Putamen (tissue), 1 donor: ENCODE results near the gene TP53AIP1.

Source experiments
- DNase-seq: peaks from one replicate; pipeline ENCODE4 v3.0.0-alpha.2; 2016; ENCODE audit warnings: low spot score

The TP53AIP1 gene

DNA sequence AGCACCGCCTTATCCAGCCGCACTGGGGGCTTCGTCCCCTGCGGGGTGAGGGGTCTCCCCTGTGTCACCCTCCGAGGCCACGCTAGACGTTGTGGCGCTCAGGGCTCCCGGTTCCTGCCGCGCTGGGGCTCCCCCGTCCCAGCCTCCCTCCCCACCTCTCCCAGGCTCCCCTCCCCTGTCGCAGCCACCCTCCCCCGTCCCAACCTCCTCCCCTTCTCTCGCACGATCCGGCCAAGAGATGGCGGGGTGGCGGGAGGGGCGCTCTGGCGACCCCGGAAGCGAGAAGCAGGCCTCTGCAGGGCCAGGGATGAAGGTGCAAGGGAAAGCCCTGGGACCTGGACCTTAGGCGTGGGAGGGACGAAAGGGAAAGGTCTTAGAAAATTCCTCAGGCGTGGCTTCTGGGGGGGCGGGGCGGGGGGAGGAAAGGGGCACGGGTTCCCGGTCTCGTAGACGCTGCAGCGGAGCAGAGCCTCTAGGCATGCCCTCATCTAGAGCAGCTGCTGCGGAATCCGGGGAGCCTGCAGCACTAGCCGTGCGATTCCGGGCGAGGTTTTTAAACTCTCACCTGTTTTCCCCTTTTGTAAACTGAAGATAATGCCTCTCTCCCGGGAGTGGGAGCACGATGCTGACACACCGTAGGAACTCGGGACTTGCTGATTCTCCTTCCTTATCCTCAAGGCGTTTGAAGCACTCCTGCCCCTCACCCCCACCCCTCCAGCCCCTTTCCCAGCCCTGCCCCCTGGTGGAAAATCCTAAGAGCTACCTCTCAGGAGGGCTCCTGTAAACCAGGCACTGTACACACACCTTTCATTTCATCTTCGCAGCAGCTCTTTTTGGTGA is 37.1 kb downstream of the TP53AIP1 start:
- DNase-seq = peak; percentile 29

GRCh38 chr11:128904656-128905344 is 37.9 kb downstream of the TP53AIP1 start:
- peak; percentile 74 for DNase-seq

GRCh38 chr11:128904303-128904655 is 38.4 kb downstream of the TP53AIP1 start:
- DNase-seq = no peak

DNA sequence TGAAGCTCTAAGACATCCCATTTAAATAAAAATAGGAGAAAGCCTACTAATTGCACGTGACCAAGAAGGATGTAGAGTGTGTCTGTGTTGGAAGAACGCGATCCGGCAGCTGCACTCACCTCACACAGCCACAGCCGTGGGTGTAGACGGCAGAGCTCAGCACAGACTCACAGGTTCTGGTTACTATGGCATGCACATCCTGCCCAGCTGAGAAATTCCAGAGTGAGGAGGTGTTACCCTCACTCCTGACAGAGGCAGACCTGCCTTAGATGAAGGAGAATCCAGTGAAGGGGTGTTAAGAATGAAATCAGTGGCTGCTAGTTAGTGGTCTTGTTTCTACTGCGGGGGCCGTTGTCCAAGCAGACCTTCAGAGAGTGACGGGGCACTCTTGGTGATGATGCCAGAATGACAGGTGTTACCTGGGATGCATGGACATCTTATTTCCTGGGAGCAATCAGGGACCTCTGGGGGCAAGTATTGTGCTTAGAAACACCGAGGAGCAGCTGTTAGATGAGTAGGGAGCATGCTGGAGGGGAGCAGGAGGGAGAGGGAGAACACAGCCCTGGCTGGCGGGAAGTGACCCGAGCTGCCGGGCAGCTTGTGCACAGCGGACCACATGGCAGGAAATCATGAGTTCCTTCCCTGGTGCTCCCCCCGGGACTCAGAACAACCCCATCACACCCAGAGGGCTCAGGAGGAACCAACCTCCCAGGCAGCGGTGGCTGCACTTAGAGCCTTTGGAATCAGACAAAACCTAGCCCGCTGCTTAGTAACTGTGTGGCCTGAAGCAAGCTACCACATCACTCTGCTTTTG is 39.2 kb downstream of the TP53AIP1 start:
- peak; percentile 52 for DNase-seq

DNA sequence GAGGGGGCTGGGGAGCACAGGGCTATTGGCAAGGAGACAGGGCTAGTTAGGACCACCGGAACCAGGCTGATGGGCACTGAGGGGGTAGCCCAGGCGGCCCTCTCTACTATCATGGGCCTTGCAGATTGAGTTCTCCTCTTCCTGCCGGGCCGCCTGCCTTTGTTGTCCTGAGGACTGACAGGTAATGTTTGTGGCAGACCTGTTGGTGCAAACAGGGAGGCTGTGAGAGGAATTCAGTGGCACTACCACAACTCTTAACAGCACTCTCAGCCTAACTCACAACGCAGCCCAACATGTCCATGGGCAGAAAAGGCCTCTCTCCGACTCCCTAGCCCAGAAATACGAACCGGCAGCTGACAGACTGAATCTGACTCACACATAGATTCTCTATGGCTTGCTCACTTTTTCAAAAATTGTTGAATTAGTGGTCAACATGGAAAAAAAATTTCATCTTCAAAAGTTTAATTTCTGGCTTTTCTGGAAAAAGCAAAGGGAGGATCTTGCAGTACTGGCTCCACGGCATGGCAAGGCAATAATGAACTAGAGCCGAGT is 40.1 kb downstream of the TP53AIP1 start:
- DNase-seq = no peak

GRCh38 chr11:128901653-128902514 is 40.8 kb downstream of the TP53AIP1 start:
- no peak for DNase-seq

- no peak for DNase-seq
These were observed 42.2 kb downstream of the TP53AIP1 start for GRCh38 chr11:128900468-128900867.

GRCh38 chr11:128898580-128899344 is 43.9 kb downstream of the TP53AIP1 start:
- DNase-seq = no peak

DNA sequence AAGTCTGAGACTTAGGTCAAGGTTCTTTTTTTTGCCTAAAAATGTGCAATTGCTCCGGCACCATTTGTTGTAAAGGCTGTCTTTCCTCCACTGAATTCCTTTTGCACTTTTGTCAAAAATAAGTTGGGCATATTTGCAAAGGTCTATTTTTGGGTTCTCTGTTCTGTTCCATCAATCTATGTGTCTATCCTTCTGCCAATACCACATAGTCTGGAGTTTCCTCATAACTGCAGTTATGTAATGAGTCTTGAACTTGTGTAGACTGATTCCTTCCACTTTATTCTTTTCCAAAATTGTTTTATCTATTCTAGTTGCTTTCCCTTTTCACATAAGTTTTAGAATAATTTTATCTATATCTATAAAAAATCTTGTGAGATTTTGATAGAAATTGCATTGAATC is 44.8 kb downstream of the TP53AIP1 start:
- DNase-seq = no peak

- no peak for DNase-seq
These were observed 46.3 kb downstream of the TP53AIP1 start for GRCh38 chr11:128896356-128896755.

DNA sequence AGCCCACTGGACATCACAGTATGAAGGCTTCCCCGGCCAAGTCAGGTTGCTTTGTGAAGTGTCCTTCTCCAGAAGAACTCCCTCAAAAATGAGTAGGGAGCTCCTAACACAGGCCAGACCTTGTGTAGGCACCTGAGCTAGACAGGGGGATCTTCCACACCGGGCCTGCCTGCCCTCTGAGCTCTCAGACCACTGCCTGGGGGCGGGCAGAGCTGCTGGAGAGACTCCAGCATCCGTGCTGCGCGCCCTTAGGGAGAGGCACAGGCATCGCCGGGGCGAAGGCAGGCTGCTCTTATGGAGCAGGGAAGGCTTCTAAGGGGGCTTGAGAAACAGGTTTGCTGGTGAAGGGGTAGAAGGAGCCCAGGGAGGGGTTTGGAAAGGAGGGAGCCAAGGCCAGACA is 47.1 kb downstream of the TP53AIP1 start:
- no peak for DNase-seq

- no peak for DNase-seq
These were observed 48.0 kb downstream of the TP53AIP1 start for GRCh38 chr11:128894685-128895084.

DNA sequence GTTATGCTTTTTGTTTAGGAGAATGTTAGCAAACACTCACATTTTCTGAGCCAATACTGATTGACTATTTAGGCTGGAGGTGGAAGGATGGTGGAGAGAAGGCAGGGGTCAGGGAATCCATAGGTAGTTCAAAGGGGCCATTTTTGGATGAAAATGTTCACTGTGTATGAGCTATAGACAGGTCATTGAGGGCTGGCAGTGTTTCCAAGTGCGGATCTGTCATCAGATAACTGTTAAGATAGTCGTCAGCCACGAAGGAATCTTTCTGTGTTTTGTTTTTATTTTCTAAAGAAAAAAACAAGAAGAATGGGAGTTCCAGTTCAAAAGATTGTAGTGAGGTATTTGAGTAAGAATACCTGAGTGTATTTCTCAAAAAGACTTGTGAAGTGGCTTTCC is 48.4 kb downstream of the TP53AIP1 start:
- DNase-seq = no peak

DNA sequence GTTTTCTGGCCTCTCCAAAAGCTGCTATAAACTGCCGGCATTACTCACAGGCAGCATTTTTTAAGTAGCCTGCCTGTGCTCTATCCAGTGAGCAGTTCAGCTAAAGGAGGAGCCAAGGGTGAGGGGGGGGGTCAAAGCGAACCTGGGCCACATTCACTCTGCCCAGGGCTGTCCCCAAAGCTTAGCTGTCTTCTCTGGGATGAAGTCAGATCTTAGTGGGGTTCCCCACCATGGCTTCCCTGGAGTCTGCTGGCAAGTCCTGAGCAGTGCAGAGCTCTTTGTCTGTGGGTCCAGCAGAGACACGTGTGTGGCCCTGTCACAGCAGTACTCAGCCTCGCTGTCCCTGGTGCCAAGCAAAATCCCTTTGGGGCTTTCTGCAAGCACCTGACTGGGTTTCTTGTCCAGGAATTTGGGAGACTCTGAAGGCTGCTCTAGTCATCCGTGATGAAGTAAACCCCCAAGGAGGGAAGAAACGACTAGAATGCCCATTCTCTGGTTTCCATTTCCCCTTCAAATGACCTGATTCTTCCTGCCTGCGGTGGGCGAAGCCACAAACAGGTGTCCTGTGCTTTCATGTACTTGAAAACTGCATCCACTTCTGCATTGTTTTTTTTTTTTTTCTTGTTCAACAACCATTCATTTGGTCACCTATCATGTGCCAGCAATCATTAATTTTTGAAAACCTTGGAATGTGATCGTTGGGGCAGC is 48.9 kb downstream of the TP53AIP1 start:
- no peak for DNase-seq

- no peak for DNase-seq
These were observed 49.7 kb downstream of the TP53AIP1 start for GRCh38 chr11:128892866-128893565.

DNA sequence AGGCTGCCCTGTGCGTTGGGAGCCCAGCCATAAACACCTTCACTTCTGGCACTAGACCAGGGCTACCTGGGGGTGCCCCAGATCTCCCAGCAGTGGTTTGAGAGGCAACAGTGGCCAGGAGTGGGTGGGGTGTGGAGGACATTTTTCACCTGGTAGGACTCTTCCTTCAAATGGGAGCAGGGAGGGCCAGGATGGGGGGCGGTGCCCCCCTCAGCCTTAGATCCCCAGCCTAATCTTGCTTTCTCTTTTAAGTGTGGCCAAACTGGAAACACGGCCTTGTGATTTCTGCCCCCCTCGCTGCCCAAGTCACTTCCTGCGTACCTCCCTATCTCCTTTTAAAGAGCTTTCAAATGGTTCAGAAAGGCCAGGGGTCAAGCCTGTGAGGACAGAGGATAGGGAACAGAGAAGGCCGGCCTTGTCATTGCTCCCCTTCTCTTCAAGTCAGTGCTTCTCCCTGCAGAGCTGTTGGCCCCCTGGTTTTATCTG is 50.7 kb downstream of the TP53AIP1 start:
- no peak for DNase-seq

DNA sequence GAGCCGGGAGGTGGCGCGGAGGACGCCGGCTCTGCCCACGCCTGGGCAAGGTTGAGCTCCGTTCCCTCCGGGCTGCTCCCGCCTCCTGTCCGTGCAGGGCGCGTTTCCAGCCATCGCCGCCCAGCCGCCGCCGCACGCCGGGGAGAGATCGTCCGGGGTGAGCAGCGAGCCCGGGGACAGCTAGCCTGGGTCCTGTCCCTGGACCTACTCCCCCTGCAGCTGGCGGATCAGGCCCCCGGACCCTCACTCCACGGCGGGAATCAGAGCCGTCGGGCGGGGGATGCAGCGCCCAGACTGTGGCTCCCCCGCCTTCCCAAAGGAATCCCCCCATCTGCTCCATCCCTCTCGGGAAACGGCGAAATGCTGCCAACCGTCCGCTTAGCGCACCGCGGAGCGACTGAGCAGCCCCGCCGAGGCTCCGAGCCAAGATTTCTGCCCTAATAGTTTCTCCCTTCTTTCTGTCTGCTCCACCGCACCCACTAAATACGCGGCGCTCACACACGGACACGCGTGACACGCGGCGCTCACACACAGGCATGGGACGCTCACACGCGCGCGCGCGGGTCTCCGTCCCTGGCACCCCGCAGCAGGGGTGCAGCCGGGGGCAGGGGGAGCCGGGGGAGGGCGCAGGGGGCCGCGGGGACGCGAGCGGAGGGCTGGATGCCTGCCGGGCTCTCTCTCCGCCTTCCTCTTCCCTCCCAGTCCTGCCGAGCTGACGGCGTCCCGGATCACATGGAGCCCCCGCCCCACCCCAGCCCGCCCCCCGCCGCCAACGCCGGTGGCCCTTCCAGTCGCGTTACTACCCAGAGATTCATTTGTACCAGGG is 51.9 kb downstream of the TP53AIP1 start, which contains the start of gene KCNJ5:
KCNJ5 (plus strand) TSS at position 814 of the 826 bp plus-strand sequence. CDS start 19,918 bp downstream, outside the sequence.
- DNase-seq = no peak

- no peak for DNase-seq
These were observed 52.5 kb downstream of the TP53AIP1 start for GRCh38 chr11:128890216-128890542.
